Body of pancreas (tissue), 4 donors: ENCODE measurements around the gene DUSP23.

Experiments
- POLR2A ChIP-seq, 3 donors: fragments of 450-650 bp; IDR thresholded peaks; one replicate each; pipeline ENCODE4 v1.6.1; 2016; ENCODE audit warnings: antibody characterized with exemption in 3 of 3, mild to moderate bottlenecking in 2 of 3
- TF ChIP-seq, protein P1 (sequence below), 7 experiments: fragments of 450-650 bp in 4 of 7; fragments of 200-600 bp in 3 of 7; sonication (generic) in 3 of 7; IDR thresholded peaks; one replicate each; pipeline ENCODE4 v1.5.1; 2016 to 2019; ENCODE audit warnings: antibody characterized with exemption in 7 of 7

DNA sequence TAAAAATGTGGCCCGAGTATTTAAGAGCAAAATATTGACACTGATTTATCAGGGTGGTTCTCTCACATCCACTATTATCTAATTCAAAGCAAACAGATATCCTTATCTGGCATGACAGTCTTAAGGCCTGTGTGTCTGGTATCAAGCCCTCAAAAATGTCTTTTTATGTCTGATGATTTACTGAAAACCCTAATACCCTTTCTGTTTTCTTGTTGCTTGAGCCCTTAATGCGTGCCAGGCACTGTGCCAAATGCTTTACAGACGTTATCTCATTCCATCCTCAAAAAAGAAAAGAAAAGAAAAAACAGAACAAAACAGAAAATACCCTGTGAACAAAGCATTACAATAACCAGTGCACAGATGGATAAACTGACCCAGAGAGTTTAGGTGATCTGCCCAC lies 5.7 kb downstream of the DUSP23 start:
- TF ChIP-seq POLR2A (IDR thresholded peaks at IDR 0.05), result no peak
- TF ChIP-seq, protein P1, sequence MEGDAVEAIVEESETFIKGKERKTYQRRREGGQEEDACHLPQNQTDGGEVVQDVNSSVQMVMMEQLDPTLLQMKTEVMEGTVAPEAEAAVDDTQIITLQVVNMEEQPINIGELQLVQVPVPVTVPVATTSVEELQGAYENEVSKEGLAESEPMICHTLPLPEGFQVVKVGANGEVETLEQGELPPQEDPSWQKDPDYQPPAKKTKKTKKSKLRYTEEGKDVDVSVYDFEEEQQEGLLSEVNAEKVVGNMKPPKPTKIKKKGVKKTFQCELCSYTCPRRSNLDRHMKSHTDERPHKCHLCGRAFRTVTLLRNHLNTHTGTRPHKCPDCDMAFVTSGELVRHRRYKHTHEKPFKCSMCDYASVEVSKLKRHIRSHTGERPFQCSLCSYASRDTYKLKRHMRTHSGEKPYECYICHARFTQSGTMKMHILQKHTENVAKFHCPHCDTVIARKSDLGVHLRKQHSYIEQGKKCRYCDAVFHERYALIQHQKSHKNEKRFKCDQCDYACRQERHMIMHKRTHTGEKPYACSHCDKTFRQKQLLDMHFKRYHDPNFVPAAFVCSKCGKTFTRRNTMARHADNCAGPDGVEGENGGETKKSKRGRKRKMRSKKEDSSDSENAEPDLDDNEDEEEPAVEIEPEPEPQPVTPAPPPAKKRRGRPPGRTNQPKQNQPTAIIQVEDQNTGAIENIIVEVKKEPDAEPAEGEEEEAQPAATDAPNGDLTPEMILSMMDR (IDR thresholded peaks at IDR 0.05), result no peak
